GM19455 (cell line): ENCODE data around the gene MLLT10.

ENCODE experiments used
- ATAC-seq: cut with Tn5 transposase; IDR thresholded peaks from one replicate; pipeline ENCODE4 v1.9.1; 2021; ENCODE audit not compliant: unreplicated experiment

MLLT10 gene

GRCh38 chr10:21501091-21501490 lies 32.9 kb upstream of the MLLT10 start:
- ATAC-seq = no peak

- ATAC-seq = no peak
Measured at GRCh38 chr10:21501731-21502347, 32.2 kb upstream of the MLLT10 start.

- no peak for ATAC-seq
Measured at GRCh38 chr10:21502348-21502740, 31.7 kb upstream of the MLLT10 start.

GRCh38 chr10:21503542-21503941 lies 30.5 kb upstream of the MLLT10 start:
- ATAC-seq = no peak

GRCh38 chr10:21505711-21506278 lies 28.2 kb upstream of the MLLT10 start:
- ATAC-seq = no peak

- no peak for ATAC-seq
Measured at GRCh38 chr10:21506351-21506750, 27.7 kb upstream of the MLLT10 start.

GRCh38 chr10:21507150-21507549 lies 26.9 kb upstream of the MLLT10 start:
- no peak for ATAC-seq

- no peak for ATAC-seq
Measured at GRCh38 chr10:21508706-21509331, 25.2 kb upstream of the MLLT10 start.

GRCh38 chr10:21509341-21510240 lies 24.4 kb upstream of the MLLT10 start:
- no peak for ATAC-seq

- no peak for ATAC-seq
Measured at GRCh38 chr10:21510241-21511094, 23.6 kb upstream of the MLLT10 start.

GRCh38 chr10:21511095-21511570 lies 22.9 kb upstream of the MLLT10 start:
- ATAC-seq = no peak

- ATAC-seq = no peak
Measured at GRCh38 chr10:21511946-21512572, 22.0 kb upstream of the MLLT10 start.

DNA sequence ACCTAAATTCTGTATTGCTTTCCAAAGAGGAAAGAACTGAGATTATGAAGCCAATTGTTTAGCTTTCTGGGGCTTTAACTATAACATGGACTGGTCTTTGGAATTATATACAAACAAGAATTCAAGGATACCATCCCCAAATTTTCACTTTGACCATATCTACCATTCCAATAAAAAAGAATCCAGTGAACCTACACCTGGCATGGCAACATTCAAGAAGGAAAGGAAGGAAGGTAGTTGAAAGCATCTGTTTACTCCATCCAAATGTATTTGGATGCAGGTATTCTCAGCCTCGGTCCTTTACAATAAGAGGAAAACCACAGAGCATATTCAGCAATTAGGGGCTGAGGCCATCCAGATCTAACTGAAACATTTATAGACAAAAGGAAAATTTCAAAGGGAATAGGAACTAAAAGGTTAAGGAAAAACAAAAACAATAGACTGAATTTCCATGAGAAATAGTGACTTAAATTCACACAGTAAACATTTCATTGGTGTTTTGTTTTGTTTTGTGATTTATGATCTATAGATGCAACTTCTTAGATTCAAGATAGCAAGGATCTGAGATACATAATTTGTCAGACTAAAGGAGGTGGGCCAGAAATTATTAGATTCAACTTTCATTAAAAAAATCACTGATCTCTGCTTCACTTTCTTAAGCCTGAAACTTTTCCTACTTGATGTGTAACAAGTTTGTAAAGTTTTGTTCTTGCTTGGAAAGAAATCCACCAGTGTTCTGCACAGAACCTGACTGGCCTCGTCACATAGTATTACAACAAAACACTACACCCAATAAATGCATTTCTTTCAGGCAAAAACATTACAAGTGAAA lies 21.2 kb upstream of the MLLT10 start:
- no peak for ATAC-seq

- no peak for ATAC-seq
Measured at GRCh38 chr10:21513405-21513788, 20.6 kb upstream of the MLLT10 start.

- ATAC-seq = no peak
Measured at GRCh38 chr10:21514129-21514817, 19.8 kb upstream of the MLLT10 start.

GRCh38 chr10:21514818-21515351 lies 19.1 kb upstream of the MLLT10 start:
- no peak for ATAC-seq

GRCh38 chr10:21515361-21516241 lies 18.4 kb upstream of the MLLT10 start:
- ATAC-seq = no peak
